ENCODE measurements around the gene PCA3. TPM values are rescaled to one million over a fixed set of nuclear protein-coding genes. Genes with fewer than 3 reads are reported as not detected.

Gene PCA3
- polyA plus RNA-seq, 1 donor from 2014 or later, result 0.16 TPM

DNA sequence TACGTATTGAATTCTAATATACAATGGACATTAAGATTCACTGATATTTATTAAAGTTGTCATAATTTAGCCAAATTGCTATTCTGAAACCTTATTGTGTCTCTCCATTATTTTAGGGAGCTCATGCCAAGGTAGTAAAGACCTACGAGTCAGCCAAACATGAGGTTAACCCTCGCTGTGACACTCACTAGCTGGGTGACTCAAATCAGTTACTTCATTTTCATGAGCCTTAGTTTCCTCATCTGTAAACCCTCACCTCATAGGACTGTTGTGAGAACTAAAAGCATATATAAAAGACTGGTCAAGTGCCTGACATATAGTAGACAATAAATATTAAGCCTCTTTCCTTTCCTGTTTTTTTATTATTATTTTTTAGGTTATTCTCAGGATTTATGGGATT, 44.0 kb upstream of the PCA3 start:
- H4K20me1 ChIP-seq (ENCODE audit: insufficient read depth), result no peaks in the 10 kb centered on the region
- no peaks in the 10 kb centered on the region for H3F3A ChIP-seq (ENCODE audit: insufficient read depth, low read length, poor library complexity, severe bottlenecking)
- TF ChIP-seq, protein P1, sequence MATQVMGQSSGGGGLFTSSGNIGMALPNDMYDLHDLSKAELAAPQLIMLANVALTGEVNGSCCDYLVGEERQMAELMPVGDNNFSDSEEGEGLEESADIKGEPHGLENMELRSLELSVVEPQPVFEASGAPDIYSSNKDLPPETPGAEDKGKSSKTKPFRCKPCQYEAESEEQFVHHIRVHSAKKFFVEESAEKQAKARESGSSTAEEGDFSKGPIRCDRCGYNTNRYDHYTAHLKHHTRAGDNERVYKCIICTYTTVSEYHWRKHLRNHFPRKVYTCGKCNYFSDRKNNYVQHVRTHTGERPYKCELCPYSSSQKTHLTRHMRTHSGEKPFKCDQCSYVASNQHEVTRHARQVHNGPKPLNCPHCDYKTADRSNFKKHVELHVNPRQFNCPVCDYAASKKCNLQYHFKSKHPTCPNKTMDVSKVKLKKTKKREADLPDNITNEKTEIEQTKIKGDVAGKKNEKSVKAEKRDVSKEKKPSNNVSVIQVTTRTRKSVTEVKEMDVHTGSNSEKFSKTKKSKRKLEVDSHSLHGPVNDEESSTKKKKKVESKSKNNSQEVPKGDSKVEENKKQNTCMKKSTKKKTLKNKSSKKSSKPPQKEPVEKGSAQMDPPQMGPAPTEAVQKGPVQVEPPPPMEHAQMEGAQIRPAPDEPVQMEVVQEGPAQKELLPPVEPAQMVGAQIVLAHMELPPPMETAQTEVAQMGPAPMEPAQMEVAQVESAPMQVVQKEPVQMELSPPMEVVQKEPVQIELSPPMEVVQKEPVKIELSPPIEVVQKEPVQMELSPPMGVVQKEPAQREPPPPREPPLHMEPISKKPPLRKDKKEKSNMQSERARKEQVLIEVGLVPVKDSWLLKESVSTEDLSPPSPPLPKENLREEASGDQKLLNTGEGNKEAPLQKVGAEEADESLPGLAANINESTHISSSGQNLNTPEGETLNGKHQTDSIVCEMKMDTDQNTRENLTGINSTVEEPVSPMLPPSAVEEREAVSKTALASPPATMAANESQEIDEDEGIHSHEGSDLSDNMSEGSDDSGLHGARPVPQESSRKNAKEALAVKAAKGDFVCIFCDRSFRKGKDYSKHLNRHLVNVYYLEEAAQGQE (IDR thresholded peaks at IDR 0.05; ENCODE audit: borderline replicate concordance), result no peak
- TF ChIP-seq, protein P2, sequence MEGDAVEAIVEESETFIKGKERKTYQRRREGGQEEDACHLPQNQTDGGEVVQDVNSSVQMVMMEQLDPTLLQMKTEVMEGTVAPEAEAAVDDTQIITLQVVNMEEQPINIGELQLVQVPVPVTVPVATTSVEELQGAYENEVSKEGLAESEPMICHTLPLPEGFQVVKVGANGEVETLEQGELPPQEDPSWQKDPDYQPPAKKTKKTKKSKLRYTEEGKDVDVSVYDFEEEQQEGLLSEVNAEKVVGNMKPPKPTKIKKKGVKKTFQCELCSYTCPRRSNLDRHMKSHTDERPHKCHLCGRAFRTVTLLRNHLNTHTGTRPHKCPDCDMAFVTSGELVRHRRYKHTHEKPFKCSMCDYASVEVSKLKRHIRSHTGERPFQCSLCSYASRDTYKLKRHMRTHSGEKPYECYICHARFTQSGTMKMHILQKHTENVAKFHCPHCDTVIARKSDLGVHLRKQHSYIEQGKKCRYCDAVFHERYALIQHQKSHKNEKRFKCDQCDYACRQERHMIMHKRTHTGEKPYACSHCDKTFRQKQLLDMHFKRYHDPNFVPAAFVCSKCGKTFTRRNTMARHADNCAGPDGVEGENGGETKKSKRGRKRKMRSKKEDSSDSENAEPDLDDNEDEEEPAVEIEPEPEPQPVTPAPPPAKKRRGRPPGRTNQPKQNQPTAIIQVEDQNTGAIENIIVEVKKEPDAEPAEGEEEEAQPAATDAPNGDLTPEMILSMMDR (IDR thresholded peaks at IDR 0.05; ENCODE audit: poor library complexity, severe bottlenecking), result no peak
- TF ChIP-seq EZH2 (IDR thresholded peaks at IDR 0.05; ENCODE audit: borderline replicate concordance, insufficient read depth, low read length, poor library complexity, severe bottlenecking), result no peak
- no peak for TF ChIP-seq TAF1 (IDR thresholded peaks at IDR 0.05; ENCODE audit: low read depth)
- no peak for TF ChIP-seq MXI1 (conservative IDR thresholded peaks at IDR 0.05; ENCODE audit: poor library complexity, severe bottlenecking)
- no peak for TF ChIP-seq RAD21 (conservative IDR thresholded peaks at IDR 0.05)
- TF ChIP-seq POLR2AphosphoS5 (IDR thresholded peaks at IDR 0.05), result no peak
- TF ChIP-seq SMC3 (conservative IDR thresholded peaks at IDR 0.05; ENCODE audit: poor library complexity), result no peak
- no peak for TF ChIP-seq EP300 (conservative IDR thresholded peaks at IDR 0.05; ENCODE audit: poor library complexity, severe bottlenecking)

DNA sequence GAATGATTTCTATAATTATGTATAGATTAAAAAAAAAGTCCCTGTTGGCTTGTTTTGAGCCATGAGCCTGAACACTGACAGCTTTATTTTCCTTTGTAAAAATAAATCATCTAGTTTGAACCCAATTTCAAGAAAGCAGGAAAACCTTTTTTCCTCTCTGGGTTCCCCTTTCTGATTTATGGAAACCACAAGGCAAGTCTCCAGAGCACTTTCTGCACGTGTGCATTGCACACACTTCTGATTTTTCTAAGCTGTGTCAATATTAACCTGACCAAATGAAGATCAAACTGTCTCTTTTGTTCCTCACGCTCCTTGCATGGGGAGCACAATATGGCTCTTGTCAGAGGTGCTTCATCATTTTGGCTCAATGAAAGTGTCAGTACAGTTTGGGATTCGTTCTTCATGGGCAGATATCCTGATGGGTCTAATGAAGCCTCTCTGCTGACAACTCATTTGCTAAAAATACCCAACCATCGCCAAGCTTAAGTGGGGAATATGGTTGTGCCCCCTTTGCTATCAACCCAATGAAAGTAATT, 39.2 kb upstream of the PCA3 start:
- Histone ChIP-seq H3K79me2 (replicated peaks; ENCODE audit: insufficient read depth, low read length) (no peaks in the 10 kb centered on the region), H3K4me2 (ENCODE audit: low read length) (no peak overlapping the region), H4K20me1 (ENCODE audit: insufficient read depth) (no peaks in the 10 kb centered on the region), H3K36me3 (ENCODE audit: insufficient read depth, low read length) (no peaks in the 10 kb centered on the region), H3K27me3 (ENCODE audit: insufficient read depth, low read depth, low read length) (no peaks in the 10 kb centered on the region), H3K9me3 (ENCODE audit: low read length) (no peaks in the 10 kb centered on the region), H3K4me3 (ENCODE audit: low read length) (no peak overlapping the region), H3K27ac (ENCODE audit: low read length) (no peak overlapping the region), H3K9ac (ENCODE audit: low read length) (no peak overlapping the region), H3F3A (ENCODE audit: insufficient read depth, low read length, poor library complexity, severe bottlenecking) (no peaks in the 10 kb centered on the region), H3K9me2 (ENCODE audit: insufficient read depth, low read length) (no peaks in the 10 kb centered on the region), H2AFZ (ENCODE audit: low read depth, low read length) (no peak overlapping the region)
- TF ChIP-seq, protein P2 (IDR thresholded peaks at IDR 0.05; ENCODE audit: poor library complexity, severe bottlenecking), result no peak
- TF ChIP-seq TAF1 (IDR thresholded peaks at IDR 0.05; ENCODE audit: low read depth), result no peak
- no peak for TF ChIP-seq POLR2AphosphoS5 (IDR thresholded peaks at IDR 0.05)
- no peak for TF ChIP-seq EP300 (conservative IDR thresholded peaks at IDR 0.05; ENCODE audit: poor library complexity, severe bottlenecking)
- no peak for TF ChIP-seq MXI1 (conservative IDR thresholded peaks at IDR 0.05; ENCODE audit: poor library complexity, severe bottlenecking)
- TF ChIP-seq SMC3 (conservative IDR thresholded peaks at IDR 0.05; ENCODE audit: poor library complexity), result no peak
- TF ChIP-seq, protein P1 (IDR thresholded peaks at IDR 0.05; ENCODE audit: borderline replicate concordance), result no peak

More for the DNA sequence above, 44.0 kb upstream of the PCA3 start:
- Histone ChIP-seq H3K27ac (ENCODE audit: low read length) (no peak overlapping the region), H3K9ac (ENCODE audit: low read length) (no peak overlapping the region), H3K79me2 (replicated peaks; ENCODE audit: insufficient read depth, low read length) (no peaks in the 10 kb centered on the region), H3K4me2 (ENCODE audit: low read length) (no peak overlapping the region), H3K27me3 (ENCODE audit: insufficient read depth, low read depth, low read length) (no peaks in the 10 kb centered on the region), H3K4me3 (ENCODE audit: low read length) (no peak overlapping the region), H3K9me2 (ENCODE audit: insufficient read depth, low read length) (no peaks in the 10 kb centered on the region), H3K36me3 (ENCODE audit: insufficient read depth, low read length) (no peaks in the 10 kb centered on the region), H2AFZ (ENCODE audit: low read depth, low read length) (no peak overlapping the region), H3K9me3 (ENCODE audit: low read length) (no peaks in the 10 kb centered on the region)
